Measurements from ENCODE around the gene RGS12. TPM values are rescaled to one million over a fixed set of nuclear protein-coding genes. Genes with fewer than 3 reads are reported as not detected.

RGS12 gene, protein sequence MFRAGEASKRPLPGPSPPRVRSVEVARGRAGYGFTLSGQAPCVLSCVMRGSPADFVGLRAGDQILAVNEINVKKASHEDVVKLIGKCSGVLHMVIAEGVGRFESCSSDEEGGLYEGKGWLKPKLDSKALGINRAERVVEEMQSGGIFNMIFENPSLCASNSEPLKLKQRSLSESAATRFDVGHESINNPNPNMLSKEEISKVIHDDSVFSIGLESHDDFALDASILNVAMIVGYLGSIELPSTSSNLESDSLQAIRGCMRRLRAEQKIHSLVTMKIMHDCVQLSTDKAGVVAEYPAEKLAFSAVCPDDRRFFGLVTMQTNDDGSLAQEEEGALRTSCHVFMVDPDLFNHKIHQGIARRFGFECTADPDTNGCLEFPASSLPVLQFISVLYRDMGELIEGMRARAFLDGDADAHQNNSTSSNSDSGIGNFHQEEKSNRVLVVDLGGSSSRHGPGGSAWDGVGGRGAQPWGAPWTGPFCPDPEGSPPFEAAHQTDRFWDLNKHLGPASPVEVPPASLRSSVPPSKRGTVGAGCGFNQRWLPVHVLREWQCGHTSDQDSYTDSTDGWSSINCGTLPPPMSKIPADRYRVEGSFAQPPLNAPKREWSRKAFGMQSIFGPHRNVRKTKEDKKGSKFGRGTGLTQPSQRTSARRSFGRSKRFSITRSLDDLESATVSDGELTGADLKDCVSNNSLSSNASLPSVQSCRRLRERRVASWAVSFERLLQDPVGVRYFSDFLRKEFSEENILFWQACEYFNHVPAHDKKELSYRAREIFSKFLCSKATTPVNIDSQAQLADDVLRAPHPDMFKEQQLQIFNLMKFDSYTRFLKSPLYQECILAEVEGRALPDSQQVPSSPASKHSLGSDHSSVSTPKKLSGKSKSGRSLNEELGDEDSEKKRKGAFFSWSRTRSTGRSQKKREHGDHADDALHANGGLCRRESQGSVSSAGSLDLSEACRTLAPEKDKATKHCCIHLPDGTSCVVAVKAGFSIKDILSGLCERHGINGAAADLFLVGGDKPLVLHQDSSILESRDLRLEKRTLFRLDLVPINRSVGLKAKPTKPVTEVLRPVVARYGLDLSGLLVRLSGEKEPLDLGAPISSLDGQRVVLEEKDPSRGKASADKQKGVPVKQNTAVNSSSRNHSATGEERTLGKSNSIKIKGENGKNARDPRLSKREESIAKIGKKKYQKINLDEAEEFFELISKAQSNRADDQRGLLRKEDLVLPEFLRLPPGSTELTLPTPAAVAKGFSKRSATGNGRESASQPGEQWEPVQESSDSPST (N-terminal part only)
- 10 to 100 TPM in 2 of 3 donors, 1 to 10 TPM in 1; 6.9 to 16.6 (median 16.3) TPM for polyA plus RNA-seq

DNA sequence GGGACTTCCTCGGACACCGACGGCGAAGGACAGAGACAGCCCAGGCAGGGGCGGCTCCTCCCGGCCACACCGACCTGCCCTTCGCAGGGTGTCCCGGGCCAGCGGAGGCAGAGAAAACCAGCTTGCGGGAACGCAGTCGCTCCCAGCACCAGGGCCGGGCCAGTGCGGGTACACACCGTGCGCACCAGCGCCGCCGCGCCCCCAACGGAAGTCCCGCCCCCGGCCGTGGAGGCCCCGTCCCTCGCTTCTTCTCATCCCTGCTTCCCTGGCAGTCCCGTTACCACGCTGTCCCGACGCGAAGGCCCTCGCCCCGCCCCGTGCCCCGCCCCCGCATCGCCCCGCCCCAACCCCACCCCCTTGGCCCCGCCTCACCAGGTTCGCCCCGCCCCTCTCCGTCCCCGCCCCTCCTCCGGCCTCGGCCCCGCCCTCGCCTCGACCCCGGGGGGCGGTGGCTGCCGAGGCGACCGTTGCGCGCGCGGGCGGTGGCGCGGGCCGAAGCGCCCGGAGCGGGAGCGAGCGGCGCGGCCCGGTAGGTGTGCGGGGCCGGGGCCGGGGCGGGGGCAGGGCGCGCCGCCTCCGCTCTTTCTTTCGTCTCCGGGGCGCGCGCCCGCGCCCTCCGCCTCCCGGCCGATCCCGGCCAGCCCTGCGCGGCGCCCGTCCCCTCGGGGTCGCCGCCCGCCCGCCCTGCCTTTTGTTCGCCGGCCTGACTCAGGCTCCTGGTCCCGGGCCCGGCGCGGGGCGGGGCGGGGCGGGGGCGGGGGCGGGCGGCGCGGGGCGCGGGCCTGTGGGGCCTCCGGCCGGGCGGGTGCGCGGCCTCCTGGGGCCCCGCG lies at the start of gene RGS12:
Gene RGS12, plus strand, starts transcription at position 451 of the 830 bp plus-strand sequence. CDS start 23,150 bp downstream, outside the sequence.
- WGBS, 3 donors = 0 to 1% (median 1%) methylated on average over 34 to 121 of the region's 121 CpGs

DNA sequence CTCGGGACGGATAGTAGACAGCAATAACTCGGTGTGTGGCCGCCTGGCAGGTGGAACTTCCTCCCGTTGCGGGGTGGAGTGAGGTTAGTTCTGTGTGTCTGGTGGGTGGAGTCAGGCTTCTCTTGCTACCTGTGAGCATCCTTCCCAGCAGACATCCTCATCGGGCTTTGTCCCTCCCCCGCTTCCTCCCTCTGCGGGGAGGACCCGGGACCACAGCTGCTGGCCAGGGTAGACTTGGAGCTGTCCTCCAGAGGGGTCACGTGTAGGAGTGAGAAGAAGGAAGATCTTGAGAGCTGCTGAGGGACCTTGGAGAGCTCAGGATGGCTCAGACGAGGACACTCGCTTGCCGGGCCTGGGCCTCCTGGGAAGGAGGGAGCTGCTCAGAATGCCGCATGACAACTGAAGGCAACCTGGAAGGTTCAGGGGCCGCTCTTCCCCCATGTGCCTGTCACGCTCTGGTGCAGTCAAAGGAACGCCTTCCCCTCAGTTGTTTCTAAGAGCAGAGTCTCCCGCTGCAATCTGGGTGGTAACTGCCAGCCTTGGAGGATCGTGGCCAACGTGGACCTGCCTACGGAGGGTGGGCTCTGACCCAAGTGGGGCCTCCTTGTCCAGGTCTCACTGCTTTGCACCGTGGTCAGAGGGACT lies 49.6 kb upstream of the RGS12 start:
- H3K27ac ChIP-seq (ENCODE audit: low read depth, low read length) = no peak overlapping the region

More for the DNA sequence above, at the start of gene RGS12:
- H3K27ac ChIP-seq (ENCODE audit: low read depth, low read length) = peak within 1 kb of the TSS; percentile 19

DNA sequence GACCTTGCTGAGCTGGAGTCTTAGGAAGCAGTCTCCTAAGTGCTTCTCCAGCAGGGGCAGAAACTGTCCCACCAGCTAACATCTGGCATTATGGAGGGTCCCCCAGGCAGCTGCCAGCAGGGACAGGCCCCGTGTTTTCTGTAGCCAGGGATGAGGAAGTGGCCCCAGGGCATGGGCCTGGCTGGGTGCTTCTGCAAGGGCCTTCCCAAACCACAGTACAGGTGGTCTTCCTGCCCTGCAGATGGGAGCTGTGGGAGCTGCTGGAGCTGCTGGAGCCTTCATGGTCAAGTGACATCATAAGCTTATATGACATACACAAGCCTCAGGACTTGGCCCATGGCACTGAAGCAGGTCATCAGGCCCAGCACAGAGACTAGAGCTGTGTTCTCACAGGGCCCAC lies 48.8 kb upstream of the RGS12 start:
- no peak overlapping the region for H3K27ac ChIP-seq (ENCODE audit: low read depth, low read length)
- 24 to 79% (median 69%) methylated on average over 1 of the region's 1 CpG for WGBS, 3 donors

More for the DNA sequence above, 49.6 kb upstream of the RGS12 start:
- WGBS, 3 donors = 75 to 81% (median 79%) methylated on average over 23 of the region's 23 CpGs

DNA sequence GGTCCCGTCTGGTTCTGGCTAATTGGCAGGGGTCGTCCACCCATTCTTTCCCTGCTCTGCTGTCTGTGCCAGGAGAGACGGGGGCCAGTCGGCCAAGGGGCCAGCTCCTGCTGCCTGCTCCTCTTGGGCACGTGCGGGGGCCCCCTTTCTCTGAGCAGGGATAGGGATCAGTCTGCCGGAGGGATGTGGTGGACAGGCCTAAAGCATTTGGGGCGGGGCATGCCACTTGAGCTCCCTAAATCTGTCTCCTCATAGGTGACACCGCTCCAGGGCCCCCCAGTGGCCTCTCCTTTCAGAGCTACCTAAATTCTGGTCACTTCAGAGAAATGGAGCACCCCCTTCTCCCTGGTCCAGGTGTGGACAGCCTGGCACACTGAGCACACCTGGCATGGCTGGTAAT lies 48.1 kb upstream of the RGS12 start:
- 75 to 92% (median 90%) methylated on average over 9 of the region's 9 CpGs for WGBS, 3 donors
- H3K27ac ChIP-seq (ENCODE audit: low read depth, low read length) = no peak overlapping the region

DNA sequence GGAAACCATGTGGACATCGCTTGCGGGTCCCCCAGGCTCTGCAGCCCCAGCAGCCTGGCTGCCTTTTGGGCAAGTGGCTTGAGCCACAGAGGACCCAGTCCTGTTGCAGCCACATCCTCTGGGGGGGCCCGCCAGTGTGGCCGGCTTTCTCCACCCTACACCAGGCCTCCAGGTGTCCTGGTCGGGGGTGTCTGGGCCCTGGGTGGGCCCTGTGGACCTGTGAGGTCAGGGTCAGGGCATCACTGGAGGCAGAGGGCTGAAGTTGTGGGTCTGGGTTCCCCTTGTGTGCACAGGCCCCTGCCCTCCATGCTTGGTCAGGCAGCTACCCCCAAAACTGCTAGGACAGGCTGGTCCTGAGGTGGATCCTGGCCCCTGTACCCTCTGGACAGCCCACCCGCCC lies 47.1 kb upstream of the RGS12 start:
- no peak overlapping the region for H3K27ac ChIP-seq (ENCODE audit: low read depth, low read length)
- WGBS, 3 donors = 87 to 97% (median 87%) methylated on average over 6 of the region's 6 CpGs

DNA sequence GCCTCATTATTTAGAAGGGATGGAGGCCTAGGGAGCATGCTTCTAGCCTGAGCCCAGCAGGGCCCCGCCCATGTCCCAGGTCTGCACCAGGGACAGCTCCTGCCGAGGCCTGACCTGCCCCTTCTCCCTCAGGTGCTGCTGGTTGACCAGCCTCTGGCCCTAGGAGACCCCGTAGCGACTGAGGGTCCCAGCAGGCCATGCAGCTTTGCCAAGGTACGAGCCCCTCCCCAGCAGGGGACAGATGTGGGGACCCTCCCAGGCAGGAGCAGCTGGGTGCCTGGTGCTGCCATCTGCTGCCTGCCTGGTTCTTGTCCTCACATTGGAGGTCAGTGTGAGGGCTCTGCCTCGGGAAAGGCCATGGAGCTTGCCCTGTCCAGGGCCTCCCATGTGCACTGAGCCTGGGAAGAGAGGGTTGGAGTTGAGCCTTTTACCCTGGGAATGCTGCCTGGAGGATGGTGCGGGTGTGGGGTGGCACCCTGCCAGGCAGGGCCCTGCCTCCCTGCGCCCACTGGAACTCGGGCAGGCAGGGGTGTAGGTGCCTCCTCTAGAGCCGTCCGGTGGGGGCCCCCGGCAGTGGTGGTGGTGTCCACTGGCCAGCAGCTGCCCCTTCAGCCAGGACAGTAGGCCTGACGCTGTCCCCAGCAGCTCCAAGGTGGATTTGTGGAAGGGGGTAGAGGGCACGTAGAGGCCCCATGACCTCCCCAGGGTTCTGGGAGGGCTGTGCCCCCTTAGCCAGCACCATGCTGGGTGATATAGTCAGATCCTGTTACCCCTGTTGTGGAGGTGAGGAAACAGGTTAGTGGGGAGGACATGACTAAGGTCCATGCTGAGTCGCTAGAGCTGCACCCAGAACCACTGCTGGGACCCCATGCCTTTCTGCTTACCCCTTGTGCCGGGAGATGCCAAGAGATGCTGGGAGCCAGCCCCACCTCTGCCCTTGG lies 46.1 kb upstream of the RGS12 start:
- WGBS, 3 donors = 76 to 84% (median 81%) methylated on average over 16 of the region's 16 CpGs

DNA sequence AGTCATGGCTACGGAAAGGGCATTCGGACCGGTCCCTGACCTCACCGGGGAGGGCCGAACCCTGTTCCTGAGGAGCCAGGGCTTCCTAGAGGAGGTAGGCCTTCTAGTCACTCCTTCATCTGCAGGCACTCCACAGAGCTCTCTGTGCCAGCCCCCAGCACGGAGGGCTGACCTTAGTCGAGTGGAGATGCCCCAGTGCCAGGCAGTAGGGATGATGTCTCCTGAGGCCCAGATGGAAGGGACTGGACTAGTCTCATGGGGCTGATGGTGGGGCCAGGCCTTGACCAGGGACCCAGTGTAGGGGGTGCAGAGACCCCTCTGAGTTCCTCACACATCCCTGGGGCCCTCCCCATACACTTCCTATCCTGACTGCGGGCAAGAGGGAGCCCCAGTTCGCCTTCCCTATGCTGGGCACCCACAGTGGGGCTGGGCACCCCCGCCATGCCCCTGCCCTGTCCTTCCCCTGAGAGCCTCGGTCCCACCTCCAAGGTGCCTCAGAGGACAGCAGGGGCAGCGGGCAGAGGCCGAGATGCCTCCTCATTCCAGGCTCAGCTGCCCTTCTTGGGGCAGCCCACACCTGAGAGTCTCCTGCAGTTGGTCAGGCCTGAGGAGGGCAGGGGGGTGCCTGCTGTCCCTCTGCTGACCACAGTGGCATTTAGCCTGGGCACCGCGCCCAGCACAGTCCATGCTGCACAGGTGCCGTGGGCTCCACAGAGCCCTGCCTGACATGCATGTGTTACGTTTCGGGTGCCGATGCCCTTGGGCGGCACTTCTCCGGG lies 45.2 kb upstream of the RGS12 start:
- no peak overlapping the region for H3K27ac ChIP-seq (ENCODE audit: low read depth, low read length)
- WGBS, 3 donors = 93 to 96% (median 94%) methylated on average over 21 of the region's 21 CpGs

More for the DNA sequence above, 46.1 kb upstream of the RGS12 start:
- H3K27ac ChIP-seq (ENCODE audit: low read depth, low read length) = no peak overlapping the region

DNA sequence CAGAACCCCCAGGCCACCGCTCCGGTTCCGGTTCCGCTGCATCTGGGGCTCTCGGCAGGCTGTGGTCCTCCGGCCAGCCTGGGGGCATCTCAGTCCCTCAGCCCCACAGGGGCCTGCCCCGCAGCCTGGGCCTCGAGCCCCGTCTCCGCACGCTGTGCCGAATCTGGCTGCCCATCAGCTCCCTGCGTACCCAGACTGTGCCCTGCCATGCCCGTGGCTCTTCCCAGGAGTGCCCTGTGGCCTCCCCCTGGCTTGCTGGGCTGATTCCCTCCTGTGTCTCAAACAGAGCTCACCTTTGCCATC lies 44.7 kb upstream of the RGS12 start:
- WGBS, 3 donors = 94 to 98% (median 97%) methylated on average over 14 of the region's 14 CpGs

DNA sequence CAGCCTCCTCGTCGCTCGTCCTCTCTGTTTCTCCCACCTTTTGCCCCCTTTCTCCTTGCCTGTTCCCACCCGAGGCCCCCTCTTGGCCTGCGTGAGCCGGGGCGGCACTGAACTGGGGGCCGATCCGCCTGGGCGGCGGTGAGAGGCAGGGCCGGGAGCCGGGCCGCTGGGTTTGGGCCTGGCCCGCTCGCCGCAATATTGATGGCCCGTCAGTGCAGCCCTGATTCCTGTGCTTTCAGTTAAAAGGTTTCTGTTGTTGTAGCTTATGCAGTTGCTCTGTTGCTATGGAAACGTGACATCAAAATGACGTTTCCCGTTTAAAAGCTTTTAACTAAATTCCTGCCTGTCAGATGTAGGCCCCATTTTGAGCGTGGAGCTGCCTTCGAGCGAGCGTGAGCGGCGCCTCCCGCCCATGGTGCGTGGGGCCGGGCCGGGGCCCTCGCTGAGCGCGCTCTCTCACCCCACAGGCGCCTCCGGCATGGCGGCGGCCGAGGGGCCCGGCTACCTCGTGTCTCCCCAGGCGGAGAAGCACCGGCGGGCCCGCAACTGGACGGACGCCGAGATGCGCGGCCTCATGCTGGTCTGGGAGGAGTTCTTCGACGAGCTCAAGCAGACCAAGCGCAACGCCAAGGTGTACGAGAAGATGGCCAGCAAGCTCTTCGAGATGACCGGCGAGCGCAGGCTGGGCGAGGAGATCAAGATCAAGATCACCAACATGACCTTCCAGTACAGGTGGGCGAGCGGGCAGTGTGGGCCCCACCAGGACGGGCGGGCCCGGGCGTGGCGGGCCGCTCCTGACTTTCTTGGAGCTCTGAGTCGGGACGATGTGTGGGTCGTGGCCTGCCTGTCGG lies 43.8 kb upstream of the RGS12 start, which contains the start of gene MSANTD1:
Gene MSANTD1, plus strand, starts transcription at position 349 of the 851 bp plus-strand sequence. Its CDS starts 64 bp downstream, at position 413.
- H3K27ac ChIP-seq (ENCODE audit: low read depth, low read length) = no peak within 1 kb of the TSS
- WGBS, 3 donors = 82 to 91% (median 85%) methylated on average over 72 of the region's 72 CpGs

More for the DNA sequence above, 44.7 kb upstream of the RGS12 start:
- H3K27ac ChIP-seq (ENCODE audit: low read depth, low read length) = no peak overlapping the region

DNA sequence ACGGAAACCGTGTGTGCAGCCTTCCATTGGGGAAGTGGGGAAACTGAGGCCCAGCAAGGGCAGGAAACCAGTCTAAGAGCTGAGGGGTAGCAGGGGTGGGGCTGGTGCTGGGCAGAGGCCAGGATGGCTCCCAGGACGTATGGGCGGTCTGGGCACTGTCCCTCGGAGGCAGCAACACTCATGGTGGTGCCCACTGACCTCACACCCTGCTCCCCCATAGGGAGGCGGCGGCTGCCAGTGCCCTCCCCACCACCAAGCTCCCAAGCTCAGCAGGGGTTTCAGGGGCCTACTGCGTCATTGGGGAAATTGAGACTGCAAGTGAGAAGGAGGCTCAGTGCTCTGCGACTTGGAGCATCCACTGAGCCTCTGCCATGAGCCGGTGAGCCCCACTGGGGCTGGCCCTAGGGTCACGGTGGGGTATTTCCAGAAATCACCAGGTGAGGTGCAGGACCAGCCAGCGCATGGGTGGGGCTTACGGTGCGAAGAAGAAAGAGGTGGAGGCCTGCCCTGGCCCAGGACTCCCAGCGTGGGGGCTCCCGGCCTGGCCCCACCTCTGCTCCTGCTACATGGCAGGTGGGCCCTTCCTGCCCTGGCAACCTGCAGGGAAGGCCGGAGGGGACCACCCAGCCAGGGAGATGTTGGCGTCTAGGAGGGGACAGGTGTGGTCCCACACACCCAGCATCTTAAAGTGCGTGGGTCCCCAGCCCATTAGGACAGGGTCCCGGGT lies 42.9 kb upstream of the RGS12 start:
- no peak overlapping the region for H3K27ac ChIP-seq (ENCODE audit: low read depth, low read length)
- WGBS, 3 donors = 83 to 95% (median 91%) methylated on average over 19 to 20 of the region's 20 CpGs

DNA sequence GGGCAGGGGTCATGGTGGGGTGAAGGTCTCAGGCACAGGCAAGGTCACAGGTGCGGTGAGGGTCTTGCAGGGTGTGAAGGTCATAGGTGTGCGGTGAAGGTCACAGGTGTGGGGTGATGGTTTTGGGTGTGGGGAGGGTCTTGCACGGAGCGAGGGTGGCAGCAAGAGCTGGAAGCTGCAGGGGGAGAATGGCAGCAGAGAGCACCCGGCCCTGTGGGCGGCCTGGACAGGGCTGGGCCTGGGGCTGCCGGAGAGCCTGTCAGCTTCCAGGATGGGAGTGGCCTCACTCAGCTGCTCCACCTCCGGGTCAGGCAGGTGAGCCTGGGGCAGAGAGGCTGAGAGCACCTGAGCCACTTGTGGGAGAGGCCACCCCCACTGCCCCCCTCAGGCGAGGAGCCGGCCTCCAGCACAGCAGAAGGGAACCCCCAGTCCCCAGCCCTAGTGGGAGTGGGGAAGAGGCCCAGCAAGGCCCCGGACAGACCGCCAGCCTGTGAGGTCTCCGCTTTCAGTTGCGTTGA lies 42.3 kb upstream of the RGS12 start:
- 79 to 91% (median 84%) methylated on average over 11 to 14 of the region's 14 CpGs for WGBS, 3 donors
- H3K27ac ChIP-seq (ENCODE audit: low read depth, low read length) = no peak overlapping the region

DNA sequence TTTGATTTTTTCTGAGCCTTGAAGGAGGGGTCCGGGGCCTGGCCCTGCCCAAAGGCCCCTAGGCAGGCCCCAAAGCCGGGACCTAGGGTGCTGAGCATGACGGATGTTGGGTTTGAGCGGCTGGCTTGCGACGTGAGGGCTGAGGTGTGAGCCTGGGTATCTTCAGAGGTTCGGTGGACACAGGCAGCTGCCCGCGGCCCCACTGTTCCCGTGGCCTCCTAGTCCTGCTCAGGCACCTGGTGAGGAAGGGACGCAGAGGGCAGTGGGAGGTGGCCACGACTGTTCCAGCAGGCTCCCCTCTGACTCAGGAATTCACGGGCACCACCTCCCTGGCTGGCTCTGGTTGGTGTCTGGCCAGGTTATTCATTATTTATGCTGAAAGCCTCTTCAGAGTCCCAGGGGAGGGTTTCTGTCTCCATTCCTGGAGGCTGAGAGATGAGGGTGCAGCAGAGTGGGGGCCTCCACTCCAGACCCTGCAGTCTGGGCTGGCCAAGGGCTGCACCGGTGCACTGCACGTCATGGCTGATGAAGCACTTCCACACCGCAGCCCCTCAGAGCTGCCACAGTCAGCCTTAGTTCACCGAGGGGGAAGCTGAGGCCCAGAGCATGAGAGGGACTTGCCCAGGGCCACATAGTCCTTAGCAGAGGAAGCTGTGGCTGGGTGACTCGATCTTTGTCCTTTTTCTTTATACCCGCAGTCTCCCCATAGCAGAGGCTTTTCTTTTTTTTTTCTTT lies 41.7 kb upstream of the RGS12 start:
- H3K27ac ChIP-seq (ENCODE audit: low read depth, low read length) = no peak overlapping the region
- WGBS, 3 donors = 82 to 96% (median 87%) methylated on average over 19 of the region's 19 CpGs

All from adipose tissue (tissue), 3 donors.